ENCODE results near the gene PLGRKT.
A peak's percentile ranks its signal among the peaks of the same experiment; 100 is the strongest.
"Not testable (repeated sequence)": the region's sequence is repeated elsewhere in the genome, so short reads cannot be mapped to it uniquely, and the experiment has no call there.

The PLGRKT gene

GRCh38 chr9:5429873-5430564, 7.7 kb downstream of the PLGRKT start:
- DNase-seq (ENCODE audit: low read depth), result no peak

- DNase-seq (ENCODE audit: low read depth), result no peak
Measured at GRCh38 chr9:5428794-5429528, 8.8 kb downstream of the PLGRKT start.

- DNase-seq (ENCODE audit: low read depth), result no peak
Measured at GRCh38 chr9:5428172-5428571, 9.6 kb downstream of the PLGRKT start.

DNA sequence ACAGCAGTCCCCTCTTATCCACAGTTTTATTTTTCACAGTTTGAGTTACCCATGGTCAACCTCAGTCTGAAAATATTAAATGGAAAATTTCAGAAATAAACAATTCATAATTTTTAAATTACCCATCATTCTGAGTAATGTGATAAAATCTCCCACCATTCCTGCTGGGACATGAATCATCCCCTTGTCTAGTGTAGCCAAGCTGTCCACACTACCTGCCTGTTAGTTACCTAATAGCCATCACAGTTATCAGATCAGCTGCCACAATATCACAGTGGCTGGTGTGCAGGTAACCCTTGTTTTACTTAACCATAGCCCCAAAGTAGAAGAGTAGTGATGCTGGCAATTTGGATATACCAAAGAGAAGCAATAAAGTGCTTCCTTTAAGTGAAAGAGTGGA, 10.7 kb downstream of the PLGRKT start:
- DNase-seq (ENCODE audit: low read depth), result no peak

DNA sequence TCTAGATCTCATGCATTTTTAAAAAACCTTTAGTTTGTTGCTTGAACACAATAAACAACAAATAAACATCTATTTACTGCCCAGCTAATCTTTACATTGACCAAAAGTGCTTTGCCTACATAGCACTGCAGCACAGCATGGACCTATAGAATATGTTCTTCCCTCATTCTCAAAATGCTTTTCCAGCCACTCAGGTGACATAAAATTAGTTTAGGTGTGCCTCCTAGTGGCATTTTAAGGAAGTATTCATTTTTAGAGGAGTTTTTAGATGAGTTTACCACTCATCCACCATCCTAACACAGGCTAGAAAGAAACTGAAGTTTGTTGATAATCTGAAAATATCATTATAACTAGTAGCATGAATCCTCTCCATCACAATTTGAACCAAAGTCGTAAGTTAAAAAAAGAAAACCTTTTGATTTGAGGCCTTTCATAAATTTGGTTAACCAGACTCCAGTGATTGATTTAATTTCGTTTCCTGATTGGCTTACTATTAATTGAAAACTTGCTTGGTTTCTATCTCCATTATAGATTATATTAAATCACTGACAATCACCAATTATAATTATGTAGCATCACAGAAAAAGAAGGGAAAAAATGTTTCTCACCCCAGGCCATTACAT, 12.6 kb downstream of the PLGRKT start:
- DNase-seq (ENCODE audit: low read depth), result no peak

DNA sequence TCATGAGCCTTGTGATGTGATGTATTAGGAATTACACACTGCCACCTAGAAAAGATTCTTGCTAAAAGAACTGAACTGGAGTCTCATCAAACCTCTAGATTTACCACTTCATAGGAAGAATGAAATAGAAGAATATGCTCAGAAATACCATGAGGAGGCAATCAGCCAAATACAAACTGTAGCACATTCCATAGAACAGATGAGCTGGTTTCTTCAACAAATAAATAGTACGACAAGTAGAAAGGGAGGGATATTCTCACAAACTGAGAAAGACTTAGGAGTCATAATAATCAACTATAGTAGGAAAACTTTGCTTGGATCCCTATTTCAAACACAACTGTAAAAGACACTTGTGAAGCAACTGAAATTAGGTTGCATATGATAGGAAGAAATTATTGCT, 15.4 kb downstream of the PLGRKT start:
- no peak for DNase-seq (ENCODE audit: low read depth)

GRCh38 chr9:5421163-5421562, 16.6 kb downstream of the PLGRKT start:
- DNase-seq (ENCODE audit: low read depth), result no peak

- no peak for DNase-seq (ENCODE audit: low read depth)
Measured at GRCh38 chr9:5419987-5420386, 17.7 kb downstream of the PLGRKT start.

DNA sequence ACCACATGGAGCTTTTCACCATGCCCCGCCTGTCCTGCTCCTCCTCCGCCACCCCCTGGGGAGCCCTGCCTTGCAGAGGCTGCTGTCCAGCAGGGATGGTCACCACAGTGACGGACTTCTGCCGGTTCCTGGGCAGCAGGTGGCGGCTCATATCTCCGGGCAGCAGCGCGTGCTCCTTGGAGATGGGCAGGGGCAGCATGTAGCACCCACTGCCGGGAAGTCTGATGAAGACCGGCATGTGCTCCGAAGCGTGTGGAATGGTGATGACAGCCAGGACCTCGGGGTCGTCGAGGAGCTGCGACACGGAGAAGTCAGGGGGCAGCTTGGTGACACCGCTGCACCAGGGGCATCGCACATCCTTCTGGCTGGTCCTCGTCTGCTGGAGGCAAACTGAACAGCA, 19.2 kb downstream of the PLGRKT start:
- DNase-seq (ENCODE audit: low read depth), result no peak

- no peak for DNase-seq (ENCODE audit: low read depth)
Measured at GRCh38 chr9:5416953-5417352, 20.8 kb downstream of the PLGRKT start.

- no peak for DNase-seq (ENCODE audit: low read depth)
Measured at GRCh38 chr9:5408596-5408995, 29.1 kb downstream of the PLGRKT start.

GRCh38 chr9:5402217-5402616, 35.5 kb downstream of the PLGRKT start:
- no peak for DNase-seq (ENCODE audit: low read depth)

DNA sequence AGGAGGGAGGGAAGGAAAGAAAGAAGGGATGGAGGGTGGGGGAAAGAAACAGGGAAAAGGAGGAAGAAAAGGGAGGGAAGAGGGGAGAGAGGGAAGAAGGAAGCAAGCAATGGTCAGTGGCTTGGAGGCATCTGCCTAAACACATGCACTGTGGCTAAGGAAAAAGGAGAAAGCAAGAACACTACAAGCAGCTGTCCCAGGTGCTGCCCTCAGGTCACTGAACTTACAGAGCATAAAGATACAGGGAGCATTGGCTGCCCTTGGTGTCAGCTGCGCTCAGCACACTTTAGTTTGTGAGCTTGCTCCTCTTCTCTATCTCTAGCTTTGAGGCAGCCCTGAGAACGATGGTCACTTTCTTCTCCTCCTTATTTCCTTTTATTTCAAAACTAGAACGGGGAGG, 40.2 kb downstream of the PLGRKT start:
- not testable (repeated sequence) for DNase-seq (ENCODE audit: low read depth)

GRCh38 chr9:5395428-5395827, 42.3 kb downstream of the PLGRKT start:
- DNase-seq (ENCODE audit: low read depth), result no peak

- not testable (repeated sequence) for DNase-seq (ENCODE audit: low read depth)
Measured at GRCh38 chr9:5393976-5394375, 43.7 kb downstream of the PLGRKT start.

GRCh38 chr9:5393497-5393896, 44.2 kb downstream of the PLGRKT start:
- DNase-seq (ENCODE audit: low read depth), result no peak

DNA sequence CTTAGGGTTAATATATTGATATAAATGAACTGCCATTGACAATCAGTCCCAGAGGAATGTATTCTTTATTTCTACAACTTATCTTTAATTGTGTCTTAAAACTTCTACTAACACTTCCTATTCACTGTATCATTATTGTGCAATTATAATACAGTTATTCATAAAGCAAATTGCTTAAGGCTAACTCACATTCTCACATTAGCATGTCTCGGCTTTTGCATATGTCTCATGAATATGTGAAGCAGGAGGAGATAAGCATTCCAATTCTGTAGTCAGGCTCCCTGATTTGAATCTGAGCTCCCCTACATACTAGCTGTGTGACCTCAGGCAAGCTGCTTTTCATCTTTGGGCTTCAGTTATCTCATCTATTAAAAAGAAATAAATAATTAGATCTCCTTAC, 45.4 kb downstream of the PLGRKT start:
- DNase-seq (ENCODE audit: low read depth), result no peak

GRCh38 chr9:5389109-5389732, 48.5 kb downstream of the PLGRKT start:
- peak; percentile 37 for DNase-seq (ENCODE audit: low read depth)

GRCh38 chr9:5388026-5388819, 49.5 kb downstream of the PLGRKT start:
- no peak for DNase-seq (ENCODE audit: low read depth)

DNA sequence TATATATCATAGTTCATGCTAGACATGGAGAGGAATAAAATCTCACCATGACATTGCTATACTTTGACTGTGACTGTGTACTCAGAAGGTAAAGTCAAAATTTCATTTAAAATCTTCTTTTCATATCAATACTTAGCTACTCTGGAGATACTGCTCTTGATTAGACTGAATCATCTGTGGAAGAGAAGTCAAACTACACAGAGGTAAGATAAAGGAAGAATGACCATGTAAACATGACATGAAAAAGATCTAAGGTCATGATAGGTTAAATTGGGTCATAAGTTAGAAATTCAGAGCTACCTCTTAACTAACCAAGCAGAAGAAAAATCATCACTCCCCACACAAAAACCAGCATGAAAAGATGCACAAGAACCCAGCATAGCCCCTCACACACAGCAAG, 53.3 kb downstream of the PLGRKT start:
- no peak for DNase-seq (ENCODE audit: low read depth)

GRCh38 chr9:5382479-5382878, 55.2 kb downstream of the PLGRKT start:
- DNase-seq (ENCODE audit: low read depth), result no peak
